T-helper 2 cell treated with Interferon-gamma antibody and Interleukin-4, amounts not matched to agents 5 μg/mL and 100 μg/mL, for 36 hours (primary cell): ENCODE data around the gene WDFY2.
A peak's percentile ranks its signal among the peaks of the same experiment; 100 is the strongest.
"Not testable (repeated sequence)": the region's sequence is repeated elsewhere in the genome, so short reads cannot be mapped to it uniquely, and the experiment has no call there.

Experiments
- DNase-seq: peaks from one replicate; pipeline ENCODE4 v3.0.0; 2021; ENCODE audit warnings: low spot score
- H3K27ac Mint-ChIP-seq: one replicate; pipeline ENCODE4 v1.8.0; 2021; ENCODE audit warnings: mild to moderate bottlenecking, mixed read lengths
- H3K27me3 Mint-ChIP-seq: one replicate; pipeline ENCODE4 v1.8.0; 2021; ENCODE audit warnings: low read depth, mixed read lengths
- H3K36me3 Mint-ChIP-seq: one replicate; pipeline ENCODE4 v1.8.0; 2021; ENCODE audit warnings: low read depth, mixed read lengths
- H3K4me1 Mint-ChIP-seq: one replicate; pipeline ENCODE4 v1.8.0; 2021; ENCODE audit warnings: low read depth, mixed read lengths
- H3K4me3 Mint-ChIP-seq: one replicate; pipeline ENCODE4 v1.8.0; 2022; ENCODE audit warnings: mild to moderate bottlenecking, moderate library complexity, mixed read lengths
- H3K9me3 Mint-ChIP-seq: one replicate; pipeline ENCODE4 v1.8.0; 2021; ENCODE audit warnings: mixed read lengths

WDFY2 gene

GRCh38 chr13:51553531-51553930 lies 30.7 kb upstream of the WDFY2 start:
- no peaks in the 10 kb centered on the region for H3K36me3 Mint-ChIP-seq
- peaks cover 16% of the 10 kb centered on the region for H3K4me1 Mint-ChIP-seq
- no peaks in the 10 kb centered on the region for H3K9me3 Mint-ChIP-seq
- no peak for DNase-seq
- no peak overlapping the region for H3K4me3 Mint-ChIP-seq
- no peak overlapping the region for H3K27ac Mint-ChIP-seq
- H3K27me3 Mint-ChIP-seq = peaks cover 10% of the 10 kb centered on the region

- H3K27me3 Mint-ChIP-seq = peaks cover 10% of the 10 kb centered on the region
- no peaks in the 10 kb centered on the region for H3K36me3 Mint-ChIP-seq
- H3K4me1 Mint-ChIP-seq = peaks cover 22% of the 10 kb centered on the region
- DNase-seq = no peak
- H3K27ac Mint-ChIP-seq = no peak overlapping the region
- no peak overlapping the region for H3K4me3 Mint-ChIP-seq
- peaks cover 3% of the 10 kb centered on the region for H3K9me3 Mint-ChIP-seq
These were observed 27.5 kb upstream of the WDFY2 start for GRCh38 chr13:51556740-51557139.

GRCh38 chr13:51557438-51557837 lies 26.8 kb upstream of the WDFY2 start:
- Mint-ChIP-seq H3K27ac (no peak overlapping the region), H3K27me3 (peaks cover 9% of the 10 kb centered on the region), H3K9me3 (peaks cover 3% of the 10 kb centered on the region), H3K36me3 (no peaks in the 10 kb centered on the region), H3K4me1 (peaks cover 24% of the 10 kb centered on the region), H3K4me3 (no peak overlapping the region)
- no peak for DNase-seq

- peaks cover 8% of the 10 kb centered on the region for H3K27me3 Mint-ChIP-seq
- H3K9me3 Mint-ChIP-seq = peaks cover 3% of the 10 kb centered on the region
- H3K36me3 Mint-ChIP-seq = no peaks in the 10 kb centered on the region
- DNase-seq = no peak
- H3K4me3 Mint-ChIP-seq = no peak overlapping the region
- H3K27ac Mint-ChIP-seq = no peak overlapping the region
- H3K4me1 Mint-ChIP-seq = peaks cover 24% of the 10 kb centered on the region
These were observed 26.2 kb upstream of the WDFY2 start for GRCh38 chr13:51557875-51558612.

- Mint-ChIP-seq H3K4me1 (peaks cover 24% of the 10 kb centered on the region), H3K36me3 (no peaks in the 10 kb centered on the region), H3K27me3 (peaks cover 2% of the 10 kb centered on the region), H3K9me3 (peaks cover 3% of the 10 kb centered on the region), H3K4me3 (no peak overlapping the region), H3K27ac (peak overlapping the region; percentile 9)
- DNase-seq = no peak
These were observed 24.1 kb upstream of the WDFY2 start for GRCh38 chr13:51559946-51560735.

- H3K9me3 Mint-ChIP-seq = peaks cover 3% of the 10 kb centered on the region
- H3K27me3 Mint-ChIP-seq = no peaks in the 10 kb centered on the region
- no peak overlapping the region for H3K27ac Mint-ChIP-seq
- H3K36me3 Mint-ChIP-seq = no peaks in the 10 kb centered on the region
- no peak overlapping the region for H3K4me3 Mint-ChIP-seq
- no peak for DNase-seq
- peaks cover 24% of the 10 kb centered on the region for H3K4me1 Mint-ChIP-seq
These were observed 22.1 kb upstream of the WDFY2 start for GRCh38 chr13:51562011-51562671.

GRCh38 chr13:51564252-51564651 lies 20.0 kb upstream of the WDFY2 start:
- Mint-ChIP-seq H3K4me3 (no peak overlapping the region), H3K27me3 (peaks cover 2% of the 10 kb centered on the region), H3K4me1 (peaks cover 22% of the 10 kb centered on the region), H3K27ac (no peak overlapping the region), H3K36me3 (peaks cover 2% of the 10 kb centered on the region), H3K9me3 (peaks cover 10% of the 10 kb centered on the region)
- no peak for DNase-seq

GRCh38 chr13:51564671-51565070 lies 19.6 kb upstream of the WDFY2 start:
- peaks cover 2% of the 10 kb centered on the region for H3K36me3 Mint-ChIP-seq
- H3K27ac Mint-ChIP-seq = no peak overlapping the region
- peaks cover 21% of the 10 kb centered on the region for H3K4me1 Mint-ChIP-seq
- no peak for DNase-seq
- no peak overlapping the region for H3K4me3 Mint-ChIP-seq
- H3K9me3 Mint-ChIP-seq = peaks cover 10% of the 10 kb centered on the region
- H3K27me3 Mint-ChIP-seq = peaks cover 4% of the 10 kb centered on the region

GRCh38 chr13:51569001-51569400 lies 15.3 kb upstream of the WDFY2 start:
- not testable (repeated sequence) for H3K4me3 Mint-ChIP-seq, H3K36me3 Mint-ChIP-seq, H3K27ac Mint-ChIP-seq, DNase-seq, H3K27me3 Mint-ChIP-seq, H3K4me1 Mint-ChIP-seq
- H3K9me3 Mint-ChIP-seq = peaks cover 15% of the 10 kb centered on the region

GRCh38 chr13:51576754-51577153 lies 7.5 kb upstream of the WDFY2 start:
- Mint-ChIP-seq H3K36me3 (no peaks in the 10 kb centered on the region), H3K9me3 (no peaks in the 10 kb centered on the region), H3K27me3 (peaks cover 9% of the 10 kb centered on the region), H3K27ac (no peak overlapping the region), H3K4me1 (peaks cover 4% of the 10 kb centered on the region), H3K4me3 (no peak overlapping the region)
- DNase-seq = no peak

GRCh38 chr13:51577690-51578089 lies 6.6 kb upstream of the WDFY2 start:
- peaks cover 5% of the 10 kb centered on the region for H3K4me1 Mint-ChIP-seq
- no peak overlapping the region for H3K4me3 Mint-ChIP-seq
- H3K27ac Mint-ChIP-seq = no peak overlapping the region
- no peaks in the 10 kb centered on the region for H3K9me3 Mint-ChIP-seq
- DNase-seq = no peak
- peaks cover 9% of the 10 kb centered on the region for H3K27me3 Mint-ChIP-seq
- H3K36me3 Mint-ChIP-seq = no peaks in the 10 kb centered on the region

- H3K27ac Mint-ChIP-seq = no peak overlapping the region
- no peaks in the 10 kb centered on the region for H3K36me3 Mint-ChIP-seq
- H3K4me1 Mint-ChIP-seq = peaks cover 10% of the 10 kb centered on the region
- no peak overlapping the region for H3K4me3 Mint-ChIP-seq
- peaks cover 9% of the 10 kb centered on the region for H3K27me3 Mint-ChIP-seq
- no peak for DNase-seq
- no peaks in the 10 kb centered on the region for H3K9me3 Mint-ChIP-seq
These were observed 4.6 kb upstream of the WDFY2 start for GRCh38 chr13:51579676-51580075.

GRCh38 chr13:51581148-51581820 lies 3.0 kb upstream of the WDFY2 start:
- no peak for DNase-seq
- no peak overlapping the region for H3K27ac Mint-ChIP-seq
- H3K4me3 Mint-ChIP-seq = no peak overlapping the region
- no peaks in the 10 kb centered on the region for H3K9me3 Mint-ChIP-seq
- H3K4me1 Mint-ChIP-seq = peaks cover 19% of the 10 kb centered on the region
- H3K36me3 Mint-ChIP-seq = no peaks in the 10 kb centered on the region
- H3K27me3 Mint-ChIP-seq = peaks cover 9% of the 10 kb centered on the region

GRCh38 chr13:51583469-51583874 lies 790 bp upstream of the WDFY2 start:
- Mint-ChIP-seq H3K27me3 (peaks cover under 1% of the 10 kb centered on the region), H3K36me3 (peaks cover 3% of the 10 kb centered on the region), H3K27ac (peak overlapping the region; percentile 97), H3K4me3 (peak overlapping the region; percentile 94), H3K4me1 (peaks cover 23% of the 10 kb centered on the region), H3K9me3 (no peaks in the 10 kb centered on the region)
- no peak for DNase-seq
